ENCODE measurements around the gene MAGI2.

- TF ChIP-seq ELF1 (CRISPR knock-in tag; IDR thresholded peaks at IDR 0.05) (no peak), CBFB (CRISPR knock-in tag; IDR thresholded peaks at IDR 0.05) (no peak), U2AF2 (IDR thresholded peaks at IDR 0.05; ENCODE audit: low read depth, low read length) (no peak), GLMP (CRISPR knock-in tag; IDR thresholded peaks at IDR 0.05; ENCODE audit: borderline replicate concordance) (no peak)
Measured at GRCh38 chr7:78779788-78780187, 673.7 kb downstream of the MAGI2 start.
